ENCODE results near the gene CASKIN1. TPM values are rescaled to one million over a fixed set of nuclear protein-coding genes. Genes with fewer than 3 reads are reported as not detected.
"Not testable (repeated sequence)": the region's sequence is repeated elsewhere in the genome, so short reads cannot be mapped to it uniquely, and the experiment has no call there.

Gene CASKIN1
- polyA plus RNA-seq, 1 donor from 2014 or later = not detected

GRCh38 chr16:2208772-2209171, 12.4 kb upstream of the CASKIN1 start:
- peaks cover 14 to 24% (median 17%) of the 10 kb centered on the region in 3 donors for H3K4me1 Mint-ChIP-seq

GRCh38 chr16:2208308-2208707, 11.9 kb upstream of the CASKIN1 start:
- peak overlapping the region in 2 of 4 donors; percentile 55 to 83 for H3K4me3 Mint-ChIP-seq
- H3K27me3 Mint-ChIP-seq = no peaks in the 10 kb centered on the region
- H3K9me3 Mint-ChIP-seq = no peaks in the 10 kb centered on the region
- H3K36me3 Mint-ChIP-seq = no peaks in the 10 kb centered on the region
- H3K4me1 Mint-ChIP-seq = peaks cover 11 to 22% (median 15%) of the 10 kb centered on the region in 3 donors
- H3K27ac Mint-ChIP-seq = peak overlapping the region in 1 of 3 donors; percentile 91

More at GRCh38 chr16:2208772-2209171, 12.4 kb upstream of the CASKIN1 start:
- no peaks in the 10 kb centered on the region for H3K27me3 Mint-ChIP-seq
- H3K9me3 Mint-ChIP-seq = no peaks in the 10 kb centered on the region
- H3K4me3 Mint-ChIP-seq = no peak overlapping the region
- H3K27ac Mint-ChIP-seq = no peak overlapping the region
- H3K36me3 Mint-ChIP-seq = no peaks in the 10 kb centered on the region

GRCh38 chr16:2207872-2208271, 11.5 kb upstream of the CASKIN1 start:
- H3K4me3 Mint-ChIP-seq = peak overlapping the region in 3 of 4 donors; percentile 83 to 88 (median 86)
- H3K36me3 Mint-ChIP-seq = no peaks in the 10 kb centered on the region

GRCh38 chr16:2206780-2207433, 10.5 kb upstream of the CASKIN1 start:
- H3K4me1 Mint-ChIP-seq = peaks cover 6 to 15% (median 9%) of the 10 kb centered on the region in 3 donors
- peaks cover 2% of the 10 kb centered on the region for H3K36me3 Mint-ChIP-seq
- no peaks in the 10 kb centered on the region for H3K27me3 Mint-ChIP-seq
- H3K9me3 Mint-ChIP-seq = no peaks in the 10 kb centered on the region
- peak overlapping the region in 1 of 4 donors; percentile 83 for H3K4me3 Mint-ChIP-seq
- peak overlapping the region in 1 of 3 donors; percentile 95 for H3K27ac Mint-ChIP-seq

More at GRCh38 chr16:2207872-2208271, 11.5 kb upstream of the CASKIN1 start:
- Mint-ChIP-seq H3K9me3 (no peaks in the 10 kb centered on the region), H3K27ac (peak overlapping the region in 2 of 3 donors; percentile 59 to 91), H3K4me1 (peaks cover 9 to 20% (median 12%) of the 10 kb centered on the region in 3 donors), H3K27me3 (no peaks in the 10 kb centered on the region)

GRCh38 chr16:2206420-2206779, 10.0 kb upstream of the CASKIN1 start:
- Mint-ChIP-seq H3K27me3 (no peaks in the 10 kb centered on the region), H3K4me3 (peak overlapping the region in 3 of 4 donors; percentile 72 to 89 (median 84)), H3K27ac (peak overlapping the region in 2 of 3 donors; percentile 88 to 95), H3K9me3 (no peaks in the 10 kb centered on the region), H3K4me1 (peaks cover 6 to 15% (median 9%) of the 10 kb centered on the region in 3 donors), H3K36me3 (peaks cover 4% of the 10 kb centered on the region)

- H3K4me1 Mint-ChIP-seq = peaks cover 6 to 15% (median 9%) of the 10 kb centered on the region in 3 donors
- H3K27ac Mint-ChIP-seq = peak overlapping the region; percentile 16 to 95 (median 88)
- H3K27me3 Mint-ChIP-seq = no peaks in the 10 kb centered on the region
- H3K9me3 Mint-ChIP-seq = no peaks in the 10 kb centered on the region
- H3K36me3 Mint-ChIP-seq = peaks cover 4% of the 10 kb centered on the region
- peak overlapping the region; percentile 72 to 89 (median 84) for H3K4me3 Mint-ChIP-seq
Measured at GRCh38 chr16:2205967-2206313, 9.5 kb upstream of the CASKIN1 start.

GRCh38 chr16:2205104-2205966, 8.9 kb upstream of the CASKIN1 start, which contains the start of gene MLST8:
Gene MLST8 (plus strand): TSS chr16:2205454. CDS start chr16:2206086, 632 bp downstream.
- no peaks in the 10 kb centered on the region for H3K9me3 Mint-ChIP-seq
- peaks cover under 1% of the 10 kb centered on the region for H3K27me3 Mint-ChIP-seq
- H3K4me3 Mint-ChIP-seq = peak within 1 kb of the TSS; percentile 72 to 95 (median 84)
- H3K4me1 Mint-ChIP-seq = peaks cover 6 to 15% (median 9%) of the 10 kb centered on the region in 3 donors
- H3K27ac Mint-ChIP-seq = peak within 1 kb of the TSS; percentile 27 to 95 (median 93)
- H3K36me3 Mint-ChIP-seq = peaks cover 4% of the 10 kb centered on the region

GRCh38 chr16:2204416-2205103, 8.2 kb upstream of the CASKIN1 start:
- H3K4me1 Mint-ChIP-seq = peaks cover 6 to 15% (median 9%) of the 10 kb centered on the region in 3 donors
- H3K9me3 Mint-ChIP-seq = no peaks in the 10 kb centered on the region
- peaks cover 3% of the 10 kb centered on the region for H3K27me3 Mint-ChIP-seq
- H3K36me3 Mint-ChIP-seq = peaks cover 4% of the 10 kb centered on the region
- peak overlapping the region; percentile 67 to 95 (median 78) for H3K4me3 Mint-ChIP-seq
- peak overlapping the region; percentile 27 to 95 (median 49) for H3K27ac Mint-ChIP-seq

- not testable (repeated sequence) for H3K27me3 Mint-ChIP-seq, H3K9me3 Mint-ChIP-seq, H3K36me3 Mint-ChIP-seq
- Mint-ChIP-seq H3K4me1 (peaks cover 6 to 15% (median 9%) of the 10 kb centered on the region in 3 donors), H3K4me3 (peak overlapping the region in 3 of 4 donors; percentile 28 to 89 (median 72)), H3K27ac (peak overlapping the region in 2 of 3 donors; percentile 82 to 95)
Measured at GRCh38 chr16:2203119-2203688, 6.8 kb upstream of the CASKIN1 start.

GRCh38 chr16:2200313-2200712, 3.9 kb upstream of the CASKIN1 start:
- Mint-ChIP-seq H3K27me3 (peaks cover 17% of the 10 kb centered on the region), H3K9me3 (no peaks in the 10 kb centered on the region), H3K4me1 (peaks cover 0 to 5% (median 4%) of the 10 kb centered on the region in 3 donors), H3K36me3 (peaks cover 4% of the 10 kb centered on the region), H3K4me3 (no peak overlapping the region), H3K27ac (peak overlapping the region in 1 of 3 donors; percentile 39)

- no peaks in the 10 kb centered on the region for H3K9me3 Mint-ChIP-seq
- H3K4me3 Mint-ChIP-seq = no peak overlapping the region
- no peak overlapping the region for H3K27ac Mint-ChIP-seq
- peaks cover 0 to 7% (median 7%) of the 10 kb centered on the region in 3 donors for H3K4me1 Mint-ChIP-seq
- peaks cover 24% of the 10 kb centered on the region for H3K27me3 Mint-ChIP-seq
- H3K36me3 Mint-ChIP-seq = peaks cover 4% of the 10 kb centered on the region
Measured at GRCh38 chr16:2199621-2200139, 3.3 kb upstream of the CASKIN1 start.

GRCh38 chr16:2199095-2199494, 2.7 kb upstream of the CASKIN1 start:
- Mint-ChIP-seq H3K27me3 (peaks cover 27% of the 10 kb centered on the region), H3K4me3 (no peak overlapping the region), H3K36me3 (peaks cover 4% of the 10 kb centered on the region), H3K27ac (no peak overlapping the region), H3K4me1 (peaks cover 0 to 4% (median 3%) of the 10 kb centered on the region in 3 donors), H3K9me3 (no peaks in the 10 kb centered on the region)

GRCh38 chr16:2198283-2198682, 1.9 kb upstream of the CASKIN1 start:
- H3K4me1 Mint-ChIP-seq = peaks cover 0 to 4% (median 3%) of the 10 kb centered on the region in 3 donors
- H3K27me3 Mint-ChIP-seq = peaks cover 29% of the 10 kb centered on the region
- no peaks in the 10 kb centered on the region for H3K9me3 Mint-ChIP-seq
- H3K4me3 Mint-ChIP-seq = peak overlapping the region in 1 of 4 donors; percentile 83
- H3K27ac Mint-ChIP-seq = no peak overlapping the region
- H3K36me3 Mint-ChIP-seq = peaks cover 4% of the 10 kb centered on the region

- H3K27ac Mint-ChIP-seq = no peak overlapping the region
- H3K4me3 Mint-ChIP-seq = peak overlapping the region in 2 of 4 donors; percentile 55 to 83
- peaks cover 0 to 4% (median 3%) of the 10 kb centered on the region in 3 donors for H3K4me1 Mint-ChIP-seq
- H3K36me3 Mint-ChIP-seq = peaks cover 4% of the 10 kb centered on the region
- peaks cover 29% of the 10 kb centered on the region for H3K27me3 Mint-ChIP-seq
- no peaks in the 10 kb centered on the region for H3K9me3 Mint-ChIP-seq
Measured at GRCh38 chr16:2197765-2198164, 1.4 kb upstream of the CASKIN1 start.
